Midbrain (tissue), 1 donor: ENCODE measurements around the gene CDK6.

Experiments
- DNase-seq: peaks from one replicate; lab custom pipeline; 2025; lab: John Stamatoyannopoulos, UW

Gene CDK6

DNA sequence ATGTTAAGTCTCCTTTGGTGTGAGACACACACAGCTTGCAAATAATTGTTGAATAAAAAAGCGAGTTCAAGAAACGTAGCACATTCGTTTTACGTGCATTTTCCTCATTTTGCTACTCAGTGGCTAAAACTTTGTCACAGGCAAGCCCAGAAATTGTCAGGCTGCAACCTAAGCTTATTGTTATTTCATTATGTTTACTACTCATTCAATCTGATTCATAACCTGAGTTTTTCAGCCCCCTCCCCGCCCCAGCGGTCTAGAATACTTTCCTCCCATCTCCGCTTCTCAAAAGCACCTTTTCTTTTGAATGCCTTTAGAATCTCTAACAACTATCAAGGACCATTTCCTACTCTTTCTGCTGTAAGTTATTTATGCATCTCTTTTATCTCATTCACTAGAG, 247.3 kb downstream of the CDK6 start:
- no peak for DNase-seq

DNA sequence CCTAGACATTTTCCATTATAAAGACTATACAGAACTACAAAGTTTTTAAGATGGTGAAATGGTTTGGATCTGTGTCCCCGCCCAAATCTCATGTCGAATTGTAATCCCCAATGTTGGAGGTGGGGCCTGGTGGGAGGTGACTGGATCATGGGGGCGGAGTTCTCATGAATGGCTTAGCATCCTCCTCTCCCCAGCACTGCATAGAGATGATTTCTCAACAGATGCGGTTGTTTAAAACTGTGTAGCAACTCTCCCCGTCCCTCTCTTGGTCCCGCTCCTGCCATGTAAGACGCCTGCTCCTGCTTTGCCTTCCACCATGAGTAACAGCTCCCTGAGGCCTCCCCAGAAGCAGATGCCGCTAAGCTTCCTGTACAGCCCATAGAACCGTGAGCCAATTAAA, 247.8 kb downstream of the CDK6 start:
- no peak for DNase-seq

DNA sequence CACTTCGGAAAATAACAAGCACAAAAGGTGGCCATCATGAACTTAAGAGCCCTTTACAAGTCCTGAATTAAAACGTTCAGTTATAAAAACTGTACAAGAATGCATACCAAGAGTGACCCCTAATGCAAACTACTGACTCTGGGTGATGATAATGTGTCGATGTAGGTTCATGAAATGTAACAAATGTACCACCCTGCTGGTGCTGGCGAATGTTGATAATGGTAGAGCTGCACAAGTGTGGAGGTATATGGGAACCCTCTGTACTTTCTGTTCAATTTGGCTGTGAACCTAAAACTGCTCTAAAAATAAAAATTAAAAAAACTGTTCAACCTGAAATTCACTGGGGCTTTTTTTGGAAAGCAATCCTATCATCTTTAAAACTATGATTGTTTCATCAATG, 249.5 kb downstream of the CDK6 start:
- no peak for DNase-seq

DNA sequence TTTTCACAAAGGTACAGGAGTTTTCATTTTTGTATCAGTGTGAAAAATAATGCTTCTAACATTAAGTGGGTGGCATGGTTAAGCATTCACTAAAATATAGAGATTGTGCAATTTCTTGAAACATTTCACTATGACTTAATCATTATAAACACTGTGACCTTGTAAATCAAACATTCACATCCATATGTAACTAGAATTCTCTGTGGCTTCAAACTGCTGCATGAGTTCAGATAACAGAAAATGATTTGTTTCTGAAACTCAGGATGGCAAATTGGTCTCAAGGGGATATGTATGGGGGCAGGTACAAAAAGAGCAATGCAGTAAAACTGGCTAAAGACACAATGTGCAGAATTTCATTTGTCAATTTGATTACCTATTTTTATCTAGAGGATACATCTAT, 250.0 kb downstream of the CDK6 start:
- DNase-seq: no peak

DNA sequence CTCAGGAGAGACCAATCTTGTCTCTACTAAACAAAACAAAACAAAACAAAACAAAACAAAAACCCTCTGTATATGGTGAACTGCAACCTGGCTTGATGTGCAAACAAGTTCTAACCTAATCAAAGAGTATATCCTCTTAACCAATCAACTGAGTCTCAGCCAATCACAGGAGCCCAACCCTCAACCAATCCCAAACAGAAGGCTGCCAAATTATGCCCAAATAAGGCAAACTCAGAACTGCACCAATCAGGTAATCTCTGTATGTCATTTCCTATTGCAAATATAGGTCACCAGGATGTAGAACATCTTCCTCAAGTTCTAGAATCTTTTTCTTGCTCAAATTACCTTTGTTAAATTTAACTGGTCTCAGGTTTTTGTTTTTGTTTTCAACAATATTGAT, 251.4 kb downstream of the CDK6 start:
- DNase-seq: no peak

DNA sequence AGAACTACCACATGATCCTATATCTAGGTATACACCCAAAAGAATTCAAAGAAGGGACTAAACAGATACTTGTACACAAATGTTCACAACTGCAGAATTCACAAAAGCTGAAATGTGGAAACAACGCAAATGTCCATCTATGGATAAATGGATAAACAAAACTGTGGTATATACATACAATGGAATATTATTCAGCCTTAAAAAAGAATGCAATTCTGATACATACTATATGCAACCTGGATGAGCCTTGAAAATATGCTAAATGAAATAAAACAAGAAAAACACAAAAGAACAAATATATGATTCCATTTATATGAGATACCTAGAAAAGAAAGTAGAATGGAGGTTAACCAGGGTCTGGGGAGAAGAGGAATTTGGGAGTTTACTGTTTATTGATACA, 253.4 kb downstream of the CDK6 start:
- DNase-seq: no peak

DNA sequence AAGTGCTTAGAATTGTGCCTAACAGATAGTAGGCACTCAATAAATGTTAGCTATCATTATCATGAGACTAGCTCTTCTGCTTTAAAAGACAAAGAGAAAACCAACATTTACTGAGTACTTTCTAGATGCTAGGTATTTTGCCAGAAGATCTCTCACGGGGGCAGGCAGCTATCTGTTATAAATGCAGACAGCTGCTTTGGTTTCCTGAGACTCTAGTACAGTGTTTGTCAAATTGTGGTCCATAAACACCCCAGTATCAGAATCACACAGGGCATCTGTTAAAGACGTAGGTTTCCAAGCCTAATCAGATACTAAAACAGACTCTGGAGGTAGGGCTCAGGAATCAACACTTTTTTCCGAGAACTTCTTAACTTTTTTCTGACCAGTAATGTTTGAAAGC, 260.1 kb downstream of the CDK6 start:
- no peak for DNase-seq

DNA sequence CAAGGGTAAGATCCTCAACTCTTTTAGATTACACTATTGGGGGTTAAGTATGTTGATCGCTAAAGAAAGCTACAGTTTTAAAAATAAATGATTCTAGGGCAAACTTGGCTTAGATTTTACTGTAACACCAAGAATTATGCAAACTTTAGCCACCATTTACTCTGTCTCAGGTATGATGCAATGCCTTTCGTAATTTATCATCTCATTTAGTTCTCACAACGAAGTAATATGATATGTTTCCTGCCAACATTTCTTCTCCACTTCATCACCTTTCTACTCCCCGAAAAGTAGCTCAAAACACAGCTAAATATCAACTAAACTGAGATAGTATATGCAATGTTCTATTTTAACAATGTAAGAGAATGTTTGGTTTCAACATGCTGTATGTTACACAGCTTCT, 267.2 kb downstream of the CDK6 start:
- DNase-seq: no peak

DNA sequence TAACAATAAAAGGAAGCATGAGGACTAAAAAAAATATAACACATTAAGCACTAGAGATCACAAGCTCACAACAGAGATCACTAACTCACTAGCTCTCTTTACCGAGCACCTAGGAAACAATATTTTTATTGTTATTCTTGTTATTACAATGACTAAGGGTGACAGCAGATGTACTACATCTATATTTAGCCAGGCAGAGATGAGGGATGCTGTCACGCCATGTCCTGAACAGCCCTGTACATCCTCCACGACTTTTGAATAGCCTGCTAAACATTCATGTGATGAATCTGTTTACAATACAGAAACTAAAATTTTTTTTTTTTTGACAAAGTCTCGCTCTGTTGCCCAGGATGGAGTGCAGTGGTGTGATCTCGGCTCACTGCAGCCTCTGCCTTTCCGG, 268.9 kb downstream of the CDK6 start:
- DNase-seq: no peak

DNA sequence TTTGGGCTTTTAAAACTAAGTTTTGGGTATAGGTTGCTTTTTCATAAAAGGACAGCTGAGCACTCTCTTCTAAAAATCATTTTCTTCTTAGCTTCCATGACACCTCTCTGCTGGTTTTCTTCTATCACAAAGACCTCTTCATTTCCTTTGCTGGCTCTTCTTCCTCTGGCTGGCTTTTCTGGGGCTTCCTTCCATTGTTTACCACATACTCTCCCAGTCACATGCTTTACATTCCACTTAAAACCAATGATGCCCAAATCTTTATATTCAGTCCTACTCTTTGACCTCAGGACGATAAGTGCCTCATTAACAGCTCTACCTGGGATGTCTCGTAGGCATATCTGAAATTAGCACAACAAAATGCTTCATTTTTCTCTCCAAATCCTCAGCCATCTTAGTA, 273.0 kb downstream of the CDK6 start:
- DNase-seq: no peak

DNA sequence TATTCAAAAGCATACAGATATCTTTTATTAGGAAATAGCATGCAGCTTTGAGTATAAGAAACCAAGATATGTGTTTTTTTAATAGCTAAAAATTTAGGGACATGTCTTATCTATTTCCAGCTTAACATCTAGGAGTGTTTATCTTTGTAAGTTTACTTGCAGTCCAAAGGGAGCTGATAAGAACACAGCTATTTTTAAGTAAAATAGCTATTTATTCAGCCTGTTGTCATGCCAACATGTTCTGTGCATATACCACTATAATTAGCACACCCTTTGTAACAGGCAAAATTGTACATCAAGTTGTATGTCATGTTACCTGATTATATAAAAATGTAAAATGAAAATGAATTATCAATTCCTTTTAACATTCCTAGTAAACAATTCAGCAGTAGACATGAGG, 275.8 kb downstream of the CDK6 start:
- DNase-seq: no peak

DNA sequence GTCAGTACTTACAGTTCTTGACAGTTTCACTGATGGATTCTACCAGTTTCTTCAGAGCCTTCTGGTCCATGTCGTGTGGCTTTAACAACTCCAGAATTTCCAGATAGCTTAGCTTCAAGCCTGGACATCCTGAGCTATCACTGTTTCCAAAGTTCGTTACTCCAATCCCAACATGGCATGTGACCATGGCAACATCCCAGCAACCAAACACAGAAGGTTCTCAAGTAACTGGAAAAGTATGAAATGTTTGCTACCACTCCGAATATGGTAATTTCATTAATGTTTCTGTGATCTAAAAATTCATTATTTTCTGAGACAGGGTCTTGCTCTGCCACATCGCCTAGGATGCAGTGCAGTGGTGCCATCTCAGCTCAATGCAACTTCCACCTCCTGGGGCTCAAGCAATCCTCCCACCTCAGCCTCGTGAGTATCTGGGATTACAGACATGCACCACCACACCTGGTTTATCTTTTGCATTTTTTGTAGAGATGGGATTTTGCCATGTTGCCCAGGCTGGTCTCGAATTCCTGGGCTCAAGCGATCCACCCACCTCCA, 278.5 kb downstream of the CDK6 start:
- no peak for DNase-seq

DNA sequence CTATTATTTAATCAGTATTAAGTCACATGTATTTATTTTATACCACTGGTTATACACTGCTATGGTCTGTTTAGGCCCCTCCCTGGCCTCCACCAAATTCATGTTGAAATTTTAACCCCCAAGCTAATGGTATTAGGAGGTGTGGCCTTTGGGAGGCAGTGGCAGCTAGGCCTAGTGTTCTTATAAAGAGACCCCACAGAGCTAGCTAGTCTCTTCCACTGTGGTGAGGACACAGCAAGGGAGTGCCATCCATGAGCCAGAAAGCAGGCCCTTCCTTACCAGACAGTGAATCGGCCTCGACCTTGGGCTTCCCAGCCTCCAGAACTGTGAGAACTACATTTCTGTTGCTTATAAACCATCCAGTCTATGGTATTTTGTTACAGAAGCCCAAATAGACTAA, 279.1 kb downstream of the CDK6 start:
- no peak for DNase-seq
